Measurements from ENCODE around the gene TAF13. TPM values are rescaled to one million over a fixed set of nuclear protein-coding genes. Genes with fewer than 3 reads are reported as not detected.

TAF13 gene
- polyA plus RNA-seq: 10 to 100 TPM; 20.2 to 33.9 TPM

GRCh38 chr1:109075531-109076490 lies at the start of gene TAF13:
TAF13 (minus strand) TSS chr1:109076003; CDS start chr1:109075947, 56 bp downstream.
- Histone ChIP-seq H3K36me3 (ENCODE audit: control insufficient read depth in 2 of 2, insufficient read depth in 2 of 2, low read length in 1 of 2) (peaks cover under 1 to 4% of the 10 kb centered on the region in 2 donors), H3K4me3 (ENCODE audit: low read depth in 1 of 2, low read length in 2 of 2) (peak within 1 kb of the TSS; percentile 89 to 98), H3K4me1 (ENCODE audit: control insufficient read depth in 2 of 2, insufficient read depth in 2 of 2, low read length in 1 of 2) (no peaks in the 10 kb centered on the region), H3K27me3 (ENCODE audit: control insufficient read depth in 1 of 2, insufficient read depth in 2 of 2, low read length in 2 of 2) (no peaks in the 10 kb centered on the region), H3K27ac (ENCODE audit: low read depth in 2 of 2, low read length in 1 of 2) (peak within 1 kb of the TSS; percentile 96 to 99), H3K9me3 (ENCODE audit: control insufficient read depth in 2 of 2, insufficient read depth in 1 of 2, low read depth in 1 of 2, low read length in 1 of 2) (no peaks in the 10 kb centered on the region)
- 5% methylated on average over 39 of the region's 39 CpGs for WGBS, 2 donors

GRCh38 chr1:109120356-109120755 lies 44.6 kb upstream of the TAF13 start:
- WGBS, 2 donors: 93 to 94% methylated on average over 5 of the region's 5 CpGs
- H3K36me3 ChIP-seq (ENCODE audit: control insufficient read depth in 2 of 2, insufficient read depth in 2 of 2, low read length in 1 of 2): no peaks in the 10 kb centered on the region
- no peak overlapping the region for H3K4me3 ChIP-seq (ENCODE audit: low read depth in 1 of 2, low read length in 2 of 2)
- no peaks in the 10 kb centered on the region for H3K27me3 ChIP-seq (ENCODE audit: control insufficient read depth in 1 of 2, insufficient read depth in 2 of 2, low read length in 2 of 2)
- no peak overlapping the region for H3K27ac ChIP-seq (ENCODE audit: low read depth in 2 of 2, low read length in 1 of 2)
- H3K4me1 ChIP-seq (ENCODE audit: control insufficient read depth in 2 of 2, insufficient read depth in 2 of 2, low read length in 1 of 2): no peaks in the 10 kb centered on the region
- H3K9me3 ChIP-seq (ENCODE audit: control insufficient read depth in 2 of 2, insufficient read depth in 1 of 2, low read depth in 1 of 2, low read length in 1 of 2): no peaks in the 10 kb centered on the region

- H3K4me3 ChIP-seq (ENCODE audit: low read depth in 1 of 2, low read length in 2 of 2): no peak overlapping the region
- peaks cover 4 to 7% of the 10 kb centered on the region in 2 donors for H3K4me1 ChIP-seq (ENCODE audit: control insufficient read depth in 2 of 2, insufficient read depth in 2 of 2, low read length in 1 of 2)
- WGBS, 2 donors: 66 to 84% methylated on average over 3 of the region's 3 CpGs
- H3K36me3 ChIP-seq (ENCODE audit: control insufficient read depth in 2 of 2, insufficient read depth in 2 of 2, low read length in 1 of 2): no peaks in the 10 kb centered on the region
- H3K27me3 ChIP-seq (ENCODE audit: control insufficient read depth in 1 of 2, insufficient read depth in 2 of 2, low read length in 2 of 2): no peaks in the 10 kb centered on the region
- H3K27ac ChIP-seq (ENCODE audit: low read depth in 2 of 2, low read length in 1 of 2): no peak overlapping the region
- no peaks in the 10 kb centered on the region for H3K9me3 ChIP-seq (ENCODE audit: control insufficient read depth in 2 of 2, insufficient read depth in 1 of 2, low read depth in 1 of 2, low read length in 1 of 2)
These were observed 42.3 kb upstream of the TAF13 start for GRCh38 chr1:109118089-109118488.

DNA sequence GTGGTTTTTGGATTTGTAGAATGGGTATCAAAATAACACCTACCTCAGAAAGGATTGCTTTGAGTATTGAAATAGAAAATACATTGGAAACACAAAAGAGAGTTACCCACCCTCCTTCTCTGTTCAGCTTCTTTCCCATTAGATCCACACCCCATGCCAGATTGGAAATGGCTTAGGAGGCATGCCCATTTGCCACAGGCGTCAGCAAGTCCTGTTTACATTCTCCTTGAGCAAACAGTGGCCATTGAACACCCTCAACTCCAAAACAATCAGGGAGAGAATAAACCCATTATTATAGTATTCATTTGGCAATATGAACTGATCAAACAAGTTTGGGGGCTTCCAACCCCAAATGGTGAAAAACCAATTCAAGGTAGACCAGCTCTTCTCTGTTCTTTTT lies 40.5 kb upstream of the TAF13 start:
- H3K27ac ChIP-seq (ENCODE audit: low read depth in 2 of 2, low read length in 1 of 2): no peak overlapping the region
- no peak overlapping the region for H3K4me3 ChIP-seq (ENCODE audit: low read depth in 1 of 2, low read length in 2 of 2)

GRCh38 chr1:109115685-109116084 lies 39.9 kb upstream of the TAF13 start:
- Histone ChIP-seq H3K4me3 (ENCODE audit: low read depth in 1 of 2, low read length in 2 of 2) (no peak overlapping the region), H3K36me3 (ENCODE audit: control insufficient read depth in 2 of 2, insufficient read depth in 2 of 2, low read length in 1 of 2) (no peaks in the 10 kb centered on the region), H3K27me3 (ENCODE audit: control insufficient read depth in 1 of 2, insufficient read depth in 2 of 2, low read length in 2 of 2) (no peaks in the 10 kb centered on the region), H3K27ac (ENCODE audit: low read depth in 2 of 2, low read length in 1 of 2) (no peak overlapping the region), H3K9me3 (ENCODE audit: control insufficient read depth in 2 of 2, insufficient read depth in 1 of 2, low read depth in 1 of 2, low read length in 1 of 2) (no peaks in the 10 kb centered on the region), H3K4me1 (ENCODE audit: control insufficient read depth in 2 of 2, insufficient read depth in 2 of 2, low read length in 1 of 2) (peaks cover 4 to 7% of the 10 kb centered on the region in 2 donors)
- WGBS, 2 donors: 70 to 92% methylated on average over 2 of the region's 2 CpGs

More for the DNA sequence above, 40.5 kb upstream of the TAF13 start:
- Histone ChIP-seq H3K36me3 (ENCODE audit: control insufficient read depth in 2 of 2, insufficient read depth in 2 of 2, low read length in 1 of 2) (no peaks in the 10 kb centered on the region), H3K9me3 (ENCODE audit: control insufficient read depth in 2 of 2, insufficient read depth in 1 of 2, low read depth in 1 of 2, low read length in 1 of 2) (no peaks in the 10 kb centered on the region), H3K27me3 (ENCODE audit: control insufficient read depth in 1 of 2, insufficient read depth in 2 of 2, low read length in 2 of 2) (no peaks in the 10 kb centered on the region), H3K4me1 (ENCODE audit: control insufficient read depth in 2 of 2, insufficient read depth in 2 of 2, low read length in 1 of 2) (peaks cover 4 to 7% of the 10 kb centered on the region in 2 donors)
- 54 to 56% methylated on average over 1 of the region's 1 CpG for WGBS, 2 donors

DNA sequence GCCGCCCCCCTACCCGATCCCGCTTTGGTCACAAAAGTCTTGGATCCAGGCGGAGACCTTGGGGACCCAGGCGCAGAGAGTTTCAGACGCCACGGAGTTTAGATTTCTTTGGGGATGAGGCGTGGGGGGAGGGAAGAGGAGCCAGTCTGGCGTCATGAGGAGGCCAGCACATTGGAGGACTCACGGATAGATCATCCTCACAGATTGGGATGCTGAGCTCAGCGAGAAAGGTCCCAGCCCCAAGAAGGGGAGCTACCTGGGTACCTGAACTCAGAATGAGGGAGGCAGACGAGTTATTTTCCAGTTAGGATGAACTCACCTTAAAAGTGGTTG lies 38.5 kb upstream of the TAF13 start:
- Histone ChIP-seq H3K9me3 (ENCODE audit: control insufficient read depth in 2 of 2, insufficient read depth in 1 of 2, low read depth in 1 of 2, low read length in 1 of 2) (no peaks in the 10 kb centered on the region), H3K4me1 (ENCODE audit: control insufficient read depth in 2 of 2, insufficient read depth in 2 of 2, low read length in 1 of 2) (peaks cover 4 to 7% of the 10 kb centered on the region in 2 donors), H3K36me3 (ENCODE audit: control insufficient read depth in 2 of 2, insufficient read depth in 2 of 2, low read length in 1 of 2) (no peaks in the 10 kb centered on the region), H3K4me3 (ENCODE audit: low read depth in 1 of 2, low read length in 2 of 2) (peak overlapping the region; percentile 38 to 43), H3K27ac (ENCODE audit: low read depth in 2 of 2, low read length in 1 of 2) (no peak overlapping the region), H3K27me3 (ENCODE audit: control insufficient read depth in 1 of 2, insufficient read depth in 2 of 2, low read length in 2 of 2) (no peaks in the 10 kb centered on the region)
- 6 to 7% methylated on average over 12 of the region's 12 CpGs for whole genome bisulfite sequencing, 2 donors

- WGBS, 2 donors: 1% methylated on average over 54 to 55 of the region's 56 CpGs
- Histone ChIP-seq H3K4me3 (ENCODE audit: low read depth in 1 of 2, low read length in 2 of 2) (peak within 1 kb of the TSS; percentile 38 to 43), H3K9me3 (ENCODE audit: control insufficient read depth in 2 of 2, insufficient read depth in 1 of 2, low read depth in 1 of 2, low read length in 1 of 2) (no peaks in the 10 kb centered on the region), H3K27me3 (ENCODE audit: control insufficient read depth in 1 of 2, insufficient read depth in 2 of 2, low read length in 2 of 2) (no peaks in the 10 kb centered on the region), H3K36me3 (ENCODE audit: control insufficient read depth in 2 of 2, insufficient read depth in 2 of 2, low read length in 1 of 2) (no peaks in the 10 kb centered on the region), H3K27ac (ENCODE audit: low read depth in 2 of 2, low read length in 1 of 2) (no peak within 1 kb of the TSS), H3K4me1 (ENCODE audit: control insufficient read depth in 2 of 2, insufficient read depth in 2 of 2, low read length in 1 of 2) (peaks cover 4 to 7% of the 10 kb centered on the region in 2 donors)
These were observed 38.0 kb upstream of the TAF13 start, which contains the start of gene ELAPOR1 for GRCh38 chr1:109113590-109114341. ELAPOR1 (plus strand) TSS chr1:109114115; CDS start chr1:109114184, 69 bp downstream.

DNA sequence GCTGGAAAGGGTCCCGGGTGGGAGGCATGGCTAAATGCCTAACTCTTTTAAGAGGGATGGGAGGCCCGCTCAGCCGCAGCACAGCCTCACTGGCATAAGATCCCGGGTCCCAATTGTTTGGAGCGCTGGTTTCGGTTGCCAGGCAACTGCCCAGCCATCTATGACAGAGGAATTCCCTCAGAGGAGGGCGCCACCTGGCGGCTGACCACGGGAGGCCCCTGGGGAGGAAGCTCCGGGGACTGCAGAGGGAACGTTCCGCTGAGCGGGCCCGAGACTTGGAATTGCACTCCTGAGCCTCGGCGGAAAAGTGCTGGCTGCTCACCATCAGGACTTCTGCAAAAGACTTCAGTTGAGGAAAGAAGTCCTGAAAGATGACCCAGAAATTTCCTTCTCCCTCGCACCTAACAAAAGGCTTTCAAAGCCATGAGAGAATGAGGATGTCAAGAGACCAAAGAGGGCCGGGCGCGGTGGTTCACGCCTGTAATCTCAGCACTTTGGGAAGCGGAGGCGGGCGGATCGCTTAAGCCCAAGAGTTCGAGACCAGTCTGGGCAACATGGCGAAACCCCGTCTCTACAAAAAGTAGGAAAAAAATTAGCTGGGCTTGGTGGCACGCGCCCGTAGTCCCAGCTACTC lies 37.0 kb upstream of the TAF13 start:
- Histone ChIP-seq H3K4me1 (ENCODE audit: control insufficient read depth in 2 of 2, insufficient read depth in 2 of 2, low read length in 1 of 2) (peaks cover 4 to 7% of the 10 kb centered on the region in 2 donors), H3K36me3 (ENCODE audit: control insufficient read depth in 2 of 2, insufficient read depth in 2 of 2, low read length in 1 of 2) (no peaks in the 10 kb centered on the region), H3K27me3 (ENCODE audit: control insufficient read depth in 1 of 2, insufficient read depth in 2 of 2, low read length in 2 of 2) (no peaks in the 10 kb centered on the region), H3K9me3 (ENCODE audit: control insufficient read depth in 2 of 2, insufficient read depth in 1 of 2, low read depth in 1 of 2, low read length in 1 of 2) (no peaks in the 10 kb centered on the region), H3K4me3 (ENCODE audit: low read depth in 1 of 2, low read length in 2 of 2) (no peak overlapping the region), H3K27ac (ENCODE audit: low read depth in 2 of 2, low read length in 1 of 2) (no peak overlapping the region)
- WGBS, 2 donors: 8 to 17% methylated on average over 31 of the region's 31 CpGs

DNA sequence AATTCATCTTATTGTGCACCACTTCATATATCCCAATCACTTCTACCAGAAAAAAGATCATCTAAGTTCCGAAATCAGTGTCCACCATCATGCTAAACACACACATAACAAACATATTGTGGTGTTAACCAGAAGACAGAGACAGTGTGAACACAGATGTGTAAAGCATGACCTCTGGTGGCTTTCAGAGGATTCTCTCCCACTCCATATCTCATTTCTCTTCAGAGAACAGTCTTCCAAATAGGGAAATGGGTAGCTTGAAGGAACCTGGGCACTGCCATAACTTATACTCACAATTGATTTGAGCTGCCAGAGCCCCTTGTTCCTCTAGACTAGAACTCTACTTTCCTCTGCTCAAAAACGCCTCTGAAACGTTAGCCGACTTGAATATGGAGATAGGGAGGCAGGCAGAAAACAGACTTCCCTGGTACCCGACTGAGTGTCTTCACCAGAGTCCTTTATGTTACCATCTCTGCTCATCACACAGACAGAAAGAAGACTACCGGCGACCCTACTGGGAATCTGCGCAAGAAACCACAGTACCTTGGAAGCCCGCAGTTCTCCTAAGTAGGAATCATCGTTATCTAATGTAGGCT lies 36.4 kb upstream of the TAF13 start:
- H3K4me3 ChIP-seq (ENCODE audit: low read depth in 1 of 2, low read length in 2 of 2): no peak overlapping the region
- WGBS, 2 donors: 20 to 28% methylated on average over 10 of the region's 10 CpGs
- no peaks in the 10 kb centered on the region for H3K9me3 ChIP-seq (ENCODE audit: control insufficient read depth in 2 of 2, insufficient read depth in 1 of 2, low read depth in 1 of 2, low read length in 1 of 2)
- H3K36me3 ChIP-seq (ENCODE audit: control insufficient read depth in 2 of 2, insufficient read depth in 2 of 2, low read length in 1 of 2): no peaks in the 10 kb centered on the region
- no peak overlapping the region for H3K27ac ChIP-seq (ENCODE audit: low read depth in 2 of 2, low read length in 1 of 2)
- no peaks in the 10 kb centered on the region for H3K27me3 ChIP-seq (ENCODE audit: control insufficient read depth in 1 of 2, insufficient read depth in 2 of 2, low read length in 2 of 2)
- peaks cover 4 to 7% of the 10 kb centered on the region in 2 donors for H3K4me1 ChIP-seq (ENCODE audit: control insufficient read depth in 2 of 2, insufficient read depth in 2 of 2, low read length in 1 of 2)
